GM19395 (cell line): Measurements from ENCODE around the gene ELAC1.

Source experiments
- ATAC-seq: cut with Tn5 transposase; IDR thresholded peaks from one replicate; pipeline ENCODE4 v1.9.1; 2021; ENCODE audit warnings: mild to moderate bottlenecking, moderate library complexity; ENCODE audit not compliant: unreplicated experiment

ELAC1 gene

DNA sequence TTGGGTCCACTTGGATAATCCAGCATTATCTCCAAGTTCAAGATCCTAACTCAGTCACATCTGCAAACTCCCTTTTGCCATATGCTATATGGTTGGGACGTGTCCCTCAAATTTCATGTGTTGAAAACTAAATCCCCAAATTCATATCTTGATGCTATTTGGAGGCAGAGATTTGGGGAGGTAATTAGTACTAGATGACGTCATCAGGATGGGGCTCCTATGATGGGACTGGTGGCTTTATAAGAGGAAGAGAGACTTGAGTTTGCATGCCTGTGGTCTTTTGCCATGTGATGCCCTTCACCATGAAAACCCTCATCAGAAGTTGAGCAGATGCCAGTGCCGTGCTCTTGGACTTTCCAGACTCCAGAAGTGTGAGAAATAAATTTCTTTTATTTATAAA, 45.4 kb downstream of the ELAC1 start:
- no peak for ATAC-seq

- no peak for ATAC-seq
Measured at GRCh38 chr18:51017140-51017879, 49.5 kb downstream of the ELAC1 start.

GRCh38 chr18:51020536-51020935, 52.7 kb downstream of the ELAC1 start:
- ATAC-seq = no peak

DNA sequence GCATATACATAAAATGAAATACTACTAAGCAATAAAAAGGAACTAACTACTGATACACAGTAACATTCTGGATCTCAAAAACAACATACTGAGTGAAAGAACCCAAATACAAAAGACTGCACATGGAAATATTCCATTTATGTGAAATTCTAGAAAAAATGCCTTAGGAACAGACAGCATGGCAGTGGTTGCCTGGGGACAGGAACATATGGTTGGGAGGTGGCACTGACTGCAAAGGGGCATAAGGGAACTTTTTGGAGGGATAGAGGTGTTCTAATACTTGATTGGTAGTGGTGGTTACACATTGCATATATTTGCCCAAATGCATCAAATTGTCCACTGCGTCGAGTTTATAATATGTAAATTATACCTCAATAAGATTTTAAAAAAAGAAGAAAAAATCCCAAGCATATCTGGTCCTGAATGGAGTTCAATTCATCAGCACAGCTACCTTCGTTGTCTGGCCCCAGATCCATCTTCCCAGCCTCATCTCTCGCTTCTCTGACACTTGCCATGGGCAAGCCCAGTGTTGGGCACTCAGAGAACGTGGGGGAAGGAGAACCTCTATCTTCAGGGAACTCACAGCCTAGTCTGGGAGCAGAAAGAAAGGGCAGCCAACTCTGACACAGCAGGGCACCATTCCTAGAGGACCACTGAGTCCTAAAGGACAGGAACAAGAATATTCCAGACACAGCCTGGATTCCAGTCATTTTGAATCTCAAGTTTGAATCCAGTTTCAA, 53.6 kb downstream of the ELAC1 start:
- no peak for ATAC-seq

- no peak for ATAC-seq
Measured at GRCh38 chr18:51025512-51025911, 57.7 kb downstream of the ELAC1 start.

DNA sequence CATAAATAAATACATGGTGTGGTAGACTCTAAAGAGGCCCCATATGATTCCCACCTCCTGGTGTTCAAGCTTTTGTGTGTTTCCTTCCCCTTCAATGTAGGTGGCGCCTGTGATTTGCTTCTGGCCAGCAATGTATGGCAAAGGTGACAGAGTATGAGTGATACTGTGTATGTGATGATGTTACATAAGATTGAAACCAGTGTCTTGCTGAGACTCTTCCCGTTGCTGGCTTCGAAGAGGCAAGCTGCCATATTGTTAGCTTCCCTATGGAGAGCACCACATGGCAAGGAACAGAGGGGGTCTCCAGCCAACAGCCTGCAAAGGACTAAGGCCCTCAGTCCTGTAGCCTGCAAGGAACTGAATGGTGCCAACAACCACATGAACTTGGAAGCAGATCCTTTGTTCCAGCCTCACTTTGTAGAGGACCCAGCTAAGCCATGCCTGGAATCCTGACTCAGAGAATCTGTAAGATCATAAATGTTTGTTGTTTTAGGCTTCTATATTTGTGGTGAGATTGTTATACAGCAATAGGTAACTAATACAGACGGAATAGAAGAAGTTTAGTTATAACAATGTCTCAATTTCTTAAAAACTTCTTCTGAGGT, 60.5 kb downstream of the ELAC1 start:
- ATAC-seq = no peak

- ATAC-seq = no peak
Measured at GRCh38 chr18:51029378-51029693, 61.5 kb downstream of the ELAC1 start.

DNA sequence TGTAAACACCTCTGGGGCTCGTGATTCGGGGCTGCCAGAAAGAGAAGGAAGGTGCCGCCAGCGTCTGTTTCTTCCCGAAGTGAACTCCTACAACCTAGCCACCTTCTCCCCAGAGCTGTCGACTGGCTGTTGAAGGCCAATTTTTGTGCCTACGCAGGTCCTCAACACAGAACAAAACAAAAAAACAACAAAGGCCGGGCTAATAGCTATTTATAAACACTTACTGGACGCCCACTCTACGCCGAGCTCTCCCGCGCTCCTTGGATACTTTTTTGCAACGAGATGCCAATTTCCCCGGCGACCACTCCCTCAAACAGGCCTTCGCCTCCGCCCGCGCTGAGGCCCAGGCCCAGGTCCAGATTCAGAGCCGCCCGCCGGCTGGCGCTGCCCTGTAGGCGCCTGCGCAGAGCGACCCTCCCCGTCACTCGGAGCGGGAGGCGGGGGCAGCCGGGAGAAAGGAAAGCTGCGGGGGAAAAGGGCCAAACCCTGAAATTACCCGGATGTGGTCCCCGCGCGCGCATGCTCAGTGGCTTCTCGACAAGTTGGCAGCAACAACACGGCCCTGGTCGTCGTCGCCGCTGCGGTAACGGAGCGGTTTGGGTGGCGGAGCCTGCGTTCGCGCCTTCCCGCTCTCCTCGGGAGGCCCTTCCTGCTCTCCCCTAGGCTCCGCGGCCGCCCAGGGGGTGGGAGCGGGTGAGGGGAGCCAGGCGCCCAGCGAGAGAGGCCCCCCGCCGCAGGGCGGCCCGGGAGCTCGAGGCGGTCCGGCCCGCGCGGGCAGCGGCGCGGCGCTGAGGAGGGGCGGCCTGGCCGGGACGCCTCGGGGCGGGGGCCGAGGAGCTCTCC, 62.1 kb downstream of the ELAC1 start, which contains the start of gene SMAD4:
Gene SMAD4, plus strand, starts transcription at position 520 of the 843 bp plus-strand sequence. CDS start 16,834 bp downstream, outside the sequence.
- peak; percentile 78 for ATAC-seq

- ATAC-seq = peak; percentile 61
Measured at GRCh38 chr18:51030537-51031258, 62.9 kb downstream of the ELAC1 start.

GRCh38 chr18:51032193-51032592, 64.4 kb downstream of the ELAC1 start:
- no peak for ATAC-seq

DNA sequence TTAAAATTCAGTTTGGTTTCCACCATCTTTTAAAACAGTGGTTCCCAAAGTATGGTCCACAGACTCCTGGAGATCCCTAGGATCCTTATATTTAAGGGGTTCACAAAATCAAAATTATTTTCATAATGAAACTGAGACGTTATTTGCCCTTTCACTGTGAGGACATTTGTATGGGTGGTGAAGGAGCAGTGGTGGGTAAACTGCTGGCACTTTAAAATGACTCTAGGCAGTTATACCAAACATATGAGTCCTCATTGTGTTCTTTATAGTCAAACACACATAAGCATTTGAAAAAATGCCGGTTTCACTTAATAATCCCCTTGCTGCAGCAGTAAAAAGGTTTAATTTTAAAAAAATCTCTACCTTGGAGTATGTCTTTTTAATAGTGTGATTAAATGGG, 69.4 kb downstream of the ELAC1 start:
- no peak for ATAC-seq
